Activated T-helper 1 cell treated with anti-CD3 and anti-CD28 coated beads, Interleukin-2, amount 50 U/mL, for 16 hours (primary cell): ENCODE data around the gene ZBED2.
"Not testable (repeated sequence)": the region's sequence is repeated elsewhere in the genome, so short reads cannot be mapped to it uniquely, and the experiment has no call there.

ENCODE experiments used
- DNase-seq, 2 donors: peaks; one replicate each; pipeline ENCODE4 v3.0.0-alpha.2; 2020; ENCODE audit warnings: low read depth in 1 of 2, low spot score in 1 of 2

The ZBED2 gene, protein sequence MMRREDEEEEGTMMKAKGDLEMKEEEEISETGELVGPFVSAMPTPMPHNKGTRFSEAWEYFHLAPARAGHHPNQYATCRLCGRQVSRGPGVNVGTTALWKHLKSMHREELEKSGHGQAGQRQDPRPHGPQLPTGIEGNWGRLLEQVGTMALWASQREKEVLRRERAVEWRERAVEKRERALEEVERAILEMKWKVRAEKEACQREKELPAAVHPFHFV

DNA sequence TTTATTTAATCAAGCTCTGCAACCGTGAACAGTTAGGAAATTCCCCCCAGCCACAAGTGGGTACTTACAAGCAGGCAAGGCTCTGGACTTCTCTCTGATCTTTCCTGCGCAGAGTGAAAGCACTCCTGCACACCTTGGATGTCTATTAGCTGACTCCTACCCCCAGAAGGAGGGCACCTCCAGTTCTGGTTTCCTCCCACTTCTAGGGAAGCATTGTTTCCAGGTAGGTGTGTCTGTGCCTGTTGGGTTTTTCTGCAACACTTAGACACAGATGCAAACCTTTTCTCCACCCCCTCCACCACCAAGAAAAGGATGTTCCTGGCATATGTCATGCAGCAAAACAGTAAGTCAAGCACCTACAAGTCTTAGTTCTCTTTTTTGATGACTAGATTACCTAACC lies at the start of gene ZBED2:
TSS of gene ZBED2 (minus strand) at position 115 of the 400 bp plus-strand sequence. CDS start 1,145 bp downstream, outside the sequence.
- DNase-seq, result no peak

DNA sequence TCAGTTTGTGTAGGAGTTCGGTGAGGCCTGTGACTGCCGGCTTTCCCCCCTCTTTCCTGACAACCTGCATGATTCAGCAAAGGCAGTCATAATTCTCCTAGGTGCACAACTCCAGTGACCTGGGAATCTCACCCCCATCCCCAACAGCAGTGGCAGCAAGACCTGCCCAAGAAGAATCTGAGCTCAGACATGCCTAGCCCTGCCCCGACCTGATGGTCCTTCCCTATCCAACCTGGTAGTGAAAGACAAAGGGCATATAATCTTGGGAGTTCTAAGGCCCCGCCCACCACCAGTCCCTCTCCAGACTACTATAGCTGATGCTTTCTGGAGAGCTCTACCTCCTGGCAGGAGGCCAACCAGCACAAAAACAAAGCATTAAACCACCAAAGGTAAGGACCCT lies 44.2 kb upstream of the ZBED2 start:
- no peak for DNase-seq

DNA sequence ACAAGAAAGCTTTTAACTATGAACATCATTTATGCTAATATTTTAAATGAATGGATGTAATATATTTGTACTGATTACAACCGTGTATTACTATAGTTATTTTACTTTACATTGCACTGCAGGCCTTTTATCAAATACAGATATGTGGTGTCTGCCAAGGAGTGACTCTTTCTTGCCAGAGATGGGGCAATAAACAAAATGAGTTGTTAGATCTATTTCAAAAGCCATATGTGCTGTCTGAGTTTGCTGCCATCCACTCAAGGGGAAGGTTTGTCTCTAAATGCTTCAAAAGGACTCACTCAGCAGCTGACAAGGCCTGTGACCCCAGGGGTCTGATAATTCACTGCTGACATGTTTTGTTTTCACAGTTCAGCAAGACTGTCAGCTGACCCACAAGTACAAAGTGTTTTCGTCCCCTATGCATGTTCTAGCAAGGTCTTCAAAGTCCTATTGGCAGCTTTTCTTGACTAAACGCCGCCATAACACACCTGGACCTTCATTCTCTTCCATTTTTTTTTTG lies 41.3 kb upstream of the ZBED2 start:
- DNase-seq, result no peak

DNA sequence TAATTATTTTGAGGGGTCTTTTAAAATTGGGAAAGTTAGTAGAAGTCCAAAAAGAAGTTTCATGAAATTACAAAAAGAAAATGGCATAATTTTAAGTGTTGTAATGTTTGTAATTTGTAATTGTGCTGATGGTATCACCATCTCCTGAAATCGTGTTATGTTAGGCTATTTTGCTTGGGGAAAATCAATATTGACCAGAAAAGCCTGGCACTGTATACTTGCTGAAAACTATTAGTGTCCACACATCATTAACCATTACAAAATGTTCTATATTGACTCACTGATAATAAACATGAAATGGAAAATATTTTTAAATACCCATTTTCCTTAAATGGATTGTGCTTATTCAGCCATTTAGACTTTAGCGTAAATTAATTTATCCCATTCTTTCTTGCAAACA lies 40.3 kb upstream of the ZBED2 start:
- no peak for DNase-seq

DNA sequence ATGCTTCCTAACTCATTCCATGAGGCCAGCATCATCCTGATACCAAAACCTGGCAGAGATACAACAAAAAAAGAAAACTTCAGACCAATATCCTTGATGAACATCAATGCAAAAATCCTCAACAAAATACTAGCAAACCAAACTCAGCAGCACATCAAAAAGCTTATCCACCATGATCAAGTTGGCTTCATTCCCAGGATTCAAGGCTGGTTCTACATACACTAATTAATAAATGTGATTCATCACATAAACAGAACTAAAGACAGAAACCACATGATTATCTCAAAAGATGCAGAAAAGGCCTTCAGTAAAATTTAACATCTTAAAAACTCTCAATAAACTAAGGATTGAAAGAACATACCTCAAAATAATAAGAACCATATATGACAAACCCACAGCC lies 35.5 kb upstream of the ZBED2 start:
- not testable (repeated sequence) for DNase-seq

DNA sequence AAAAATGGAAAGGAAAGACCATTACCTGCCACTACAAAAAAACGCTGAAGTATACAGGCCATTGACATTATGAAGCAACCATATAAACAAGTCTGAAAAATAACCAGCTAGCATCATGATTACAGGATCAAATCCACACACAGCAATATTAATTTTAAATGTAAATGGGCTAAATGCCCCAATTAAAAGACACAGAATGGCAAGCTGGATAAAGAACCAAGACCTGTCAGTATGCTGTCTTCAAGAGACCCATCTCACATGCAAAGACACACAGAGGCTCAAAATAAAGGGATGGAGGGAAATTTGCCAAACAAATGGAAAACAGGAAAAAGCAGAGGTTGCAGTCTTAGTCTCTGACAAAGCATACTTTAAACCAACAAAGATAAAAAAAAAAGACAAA lies 33.9 kb upstream of the ZBED2 start:
- DNase-seq, result not testable (repeated sequence)

DNA sequence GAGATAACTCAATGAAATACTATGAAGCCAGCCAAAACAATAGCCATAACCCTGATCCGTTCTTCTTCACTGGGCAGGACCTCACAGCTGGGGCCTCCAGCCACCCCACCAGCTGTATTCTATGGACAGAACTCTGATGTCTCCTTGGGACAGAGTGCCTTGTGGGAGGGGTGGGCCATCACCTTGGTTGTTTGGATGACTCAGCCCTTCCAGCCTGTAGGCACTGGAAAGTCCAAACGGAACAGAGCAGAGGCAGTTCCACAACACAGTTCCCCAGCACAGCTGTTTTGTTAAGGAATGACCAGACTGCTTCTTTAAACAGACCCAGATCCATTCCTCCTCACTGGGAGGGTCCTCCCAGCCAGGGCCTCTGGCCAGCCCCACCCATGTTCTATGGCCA lies 31.9 kb upstream of the ZBED2 start:
- DNase-seq, result no peak

DNA sequence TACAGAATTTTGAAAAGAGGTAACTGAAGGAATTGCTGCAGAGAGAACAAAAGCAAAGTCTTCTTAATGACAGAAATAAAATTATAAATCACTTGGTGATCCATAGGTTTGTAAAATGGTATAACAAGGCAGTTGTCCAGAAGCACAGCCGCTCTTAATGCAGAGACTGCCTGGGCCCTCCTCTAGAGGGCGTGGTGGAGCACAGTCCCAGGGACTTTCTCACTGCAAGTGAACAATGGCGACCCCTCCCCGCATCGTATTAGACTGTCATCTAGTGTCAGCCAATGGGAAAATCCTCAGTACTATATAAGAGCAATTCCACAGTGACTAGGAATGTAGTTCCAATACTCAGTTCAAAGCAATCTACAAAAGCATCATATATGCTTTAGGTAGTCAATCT lies 26.4 kb upstream of the ZBED2 start:
- DNase-seq, result no peak

DNA sequence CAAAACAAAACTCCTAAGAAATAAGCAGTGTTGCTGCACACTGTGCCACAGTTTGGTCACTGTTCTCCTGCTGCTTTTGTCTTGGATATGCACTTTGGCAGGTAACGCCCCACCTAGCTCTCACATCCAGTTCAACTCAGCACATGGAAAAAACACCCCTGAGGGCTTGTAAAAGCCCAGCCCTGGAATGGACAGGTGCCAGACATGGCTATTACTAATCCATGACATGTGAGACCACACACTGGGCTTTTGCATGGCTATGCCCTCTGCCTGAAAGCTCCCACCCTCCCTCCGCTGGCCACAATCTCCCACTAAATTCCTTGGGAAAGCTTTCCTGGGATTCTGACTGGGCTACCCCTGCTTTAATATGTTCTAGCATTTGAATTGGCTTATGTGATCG lies 24.7 kb upstream of the ZBED2 start:
- no peak for DNase-seq

DNA sequence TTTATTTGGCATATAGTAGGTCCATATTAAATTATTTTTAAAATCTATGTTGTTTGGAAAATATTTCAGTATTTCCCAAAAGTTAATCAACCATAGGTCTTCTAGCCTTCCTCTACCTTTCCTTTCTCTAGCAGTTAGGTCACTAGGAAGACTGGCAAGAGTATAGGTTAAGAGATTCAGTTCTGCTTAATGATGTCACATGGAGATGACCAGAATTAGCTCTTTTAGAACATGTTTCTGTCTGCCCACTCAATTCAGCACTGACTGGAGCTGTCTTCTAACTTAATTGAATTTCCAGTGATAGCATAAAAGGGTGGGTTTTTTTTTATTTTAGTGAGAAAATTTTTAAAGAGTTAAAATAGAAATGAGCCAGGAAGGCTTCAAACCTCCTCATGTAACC lies 23.8 kb upstream of the ZBED2 start:
- DNase-seq, result no peak

DNA sequence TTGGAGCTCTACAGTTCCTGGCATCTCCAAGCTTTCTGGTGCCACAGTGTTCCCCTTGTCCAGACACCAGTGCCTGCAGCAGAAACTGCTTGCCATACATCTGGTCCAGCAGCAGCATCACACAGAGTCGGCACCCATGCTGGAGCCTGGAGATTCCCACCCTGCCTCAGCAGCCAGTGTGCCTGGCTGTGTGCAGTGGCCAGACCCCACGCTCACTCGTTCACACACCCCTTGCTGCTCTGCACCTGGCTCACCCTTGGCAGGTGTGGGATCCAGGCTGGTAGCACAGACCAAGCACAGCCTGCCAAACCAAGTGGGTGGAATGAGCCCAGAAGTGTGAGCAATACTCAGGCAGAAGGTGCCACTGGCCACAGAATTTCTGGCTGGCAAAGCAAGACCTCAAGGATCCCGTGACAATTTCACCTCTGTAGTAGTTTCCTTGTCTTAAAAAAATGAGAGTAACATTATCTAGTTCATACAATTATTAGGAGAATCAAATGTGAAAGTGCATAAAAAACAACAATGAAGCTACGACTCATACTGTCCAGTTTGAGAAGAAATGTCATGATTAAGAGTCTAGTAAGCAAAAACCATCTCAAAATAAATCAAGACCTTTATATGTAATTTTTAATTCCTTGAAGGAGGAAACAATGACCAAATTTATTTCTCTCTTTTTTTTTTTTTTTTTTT lies 22.9 kb upstream of the ZBED2 start:
- DNase-seq, result no peak

DNA sequence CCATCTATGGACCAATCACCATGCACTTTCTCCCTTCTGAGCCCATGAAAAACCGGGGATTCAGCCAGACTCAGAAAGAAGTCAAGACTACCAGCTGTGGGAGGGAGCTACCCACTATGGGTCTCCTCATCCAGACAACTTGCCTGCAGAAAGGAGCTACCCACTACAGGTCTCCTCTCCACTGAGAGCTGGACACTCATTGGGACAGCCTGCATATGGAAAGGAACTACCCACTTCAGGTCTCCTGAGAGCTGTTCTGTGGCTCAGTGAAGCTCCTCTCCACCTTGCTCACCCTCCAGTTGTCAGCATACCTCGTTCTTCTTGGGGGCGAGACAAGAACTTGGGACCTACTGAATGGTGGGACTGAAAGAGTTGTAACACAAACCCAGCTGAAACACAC lies 22.3 kb upstream of the ZBED2 start:
- DNase-seq, result no peak

DNA sequence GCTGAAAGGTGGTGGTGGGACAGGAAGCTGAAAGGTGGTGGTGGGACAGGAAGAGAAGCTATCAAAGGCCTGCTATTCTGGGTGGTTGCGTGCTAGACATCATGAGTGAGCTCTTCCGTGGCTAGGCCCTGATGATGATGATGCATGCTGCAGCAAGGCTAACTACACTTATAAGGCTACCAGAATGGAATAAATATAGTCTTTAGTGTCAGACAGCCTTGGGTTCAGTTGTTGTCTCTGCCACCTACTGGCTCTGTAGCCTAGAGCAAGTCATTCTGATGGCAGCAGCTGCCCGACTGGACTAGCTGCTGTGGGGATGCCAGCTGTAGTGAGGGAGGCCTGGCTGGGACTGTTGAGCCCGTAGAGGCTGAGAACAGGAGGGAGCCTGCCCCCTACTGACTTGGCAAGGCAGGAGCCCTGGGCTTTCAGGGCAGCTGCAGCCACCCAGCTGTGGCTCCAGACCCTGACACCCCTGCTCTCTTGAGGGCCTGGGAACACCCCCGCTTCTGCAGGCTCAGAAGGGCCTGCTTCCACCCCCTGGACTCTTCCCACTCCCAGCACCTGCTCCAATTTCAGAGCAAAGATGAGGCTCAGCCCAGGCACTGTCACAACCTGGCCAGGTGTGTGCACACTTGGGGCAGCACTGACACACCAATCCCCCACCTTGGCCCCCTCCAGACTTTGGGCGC lies 21.4 kb upstream of the ZBED2 start:
- peak in 1 of 2 donors; percentile 45 for DNase-seq

DNA sequence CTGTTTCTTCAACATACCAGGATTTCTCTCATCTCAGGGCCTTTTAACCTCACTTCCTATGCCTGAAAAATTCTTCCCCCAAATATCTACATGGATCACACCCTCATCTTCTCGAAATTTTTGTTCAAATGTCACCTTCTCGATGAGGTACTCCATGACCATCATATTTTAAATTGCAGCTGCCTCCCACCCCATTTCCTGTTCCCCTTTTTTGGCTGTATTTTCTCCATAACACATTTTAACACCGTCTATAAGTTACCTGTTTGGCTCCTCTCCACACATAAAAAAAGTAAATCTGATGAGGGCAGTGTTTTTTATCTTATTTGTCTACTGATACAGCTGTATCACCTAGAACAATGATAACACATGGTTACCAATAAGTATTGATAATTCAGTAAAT lies 20.7 kb upstream of the ZBED2 start:
- no peak for DNase-seq

DNA sequence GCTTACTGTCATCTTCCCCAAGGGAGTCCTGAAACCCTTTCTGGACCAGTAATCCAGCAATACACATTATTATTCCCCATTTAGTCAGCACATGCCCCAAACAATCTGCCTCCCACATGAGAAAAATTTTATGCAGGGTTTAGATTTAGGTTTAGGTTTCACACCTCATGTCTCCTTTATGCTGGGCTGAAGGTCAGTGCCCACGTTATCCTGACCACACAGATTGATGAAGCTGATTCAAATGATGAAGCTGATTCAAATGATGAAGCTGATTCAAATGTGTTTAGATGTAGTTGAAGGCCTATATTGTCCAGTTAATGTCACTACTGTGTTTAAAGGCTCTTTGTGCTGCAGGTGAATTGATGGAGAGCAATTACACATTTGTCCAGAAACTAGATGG lies 18.1 kb upstream of the ZBED2 start:
- DNase-seq, result no peak

DNA sequence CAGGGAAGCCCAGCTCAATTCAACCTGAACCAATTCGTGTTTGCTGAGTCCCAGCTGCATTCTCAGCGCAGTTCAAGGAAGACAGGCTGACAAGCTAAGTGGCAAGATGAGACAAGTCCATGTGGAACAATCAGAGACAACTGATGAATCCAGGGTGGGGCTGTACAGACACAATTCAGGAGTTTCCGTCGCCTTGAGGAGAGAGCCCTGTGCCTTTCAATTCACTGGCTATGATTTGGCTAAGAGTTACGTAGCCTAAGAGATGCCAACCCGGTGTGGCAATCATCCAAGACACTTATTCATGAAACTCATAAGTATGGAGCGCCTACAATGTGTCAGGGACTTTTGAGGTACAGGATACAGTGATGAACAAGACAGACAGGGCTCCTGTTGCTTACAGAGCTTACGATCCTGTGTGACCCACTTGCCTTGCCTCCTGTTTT lies 15.5 kb upstream of the ZBED2 start:
- no peak for DNase-seq

DNA sequence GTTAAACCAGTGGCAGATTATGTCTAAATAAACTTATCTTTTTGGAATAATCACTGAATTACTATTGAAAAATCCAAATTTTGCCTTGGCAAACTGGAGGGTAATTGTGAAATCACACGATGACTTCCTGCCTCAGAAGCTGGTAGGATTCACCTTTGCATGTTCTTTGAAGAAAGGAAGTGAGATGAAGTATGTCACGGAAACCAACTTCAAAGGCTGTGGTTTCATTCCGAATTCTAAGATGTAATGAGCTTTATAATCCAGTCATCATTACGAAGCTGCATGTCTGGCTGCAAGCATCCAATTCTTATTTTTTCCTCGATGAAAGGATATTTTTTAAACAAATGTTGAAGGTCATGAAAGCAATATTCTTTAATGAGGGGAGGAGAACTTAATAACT lies 15.0 kb upstream of the ZBED2 start:
- DNase-seq, result no peak

DNA sequence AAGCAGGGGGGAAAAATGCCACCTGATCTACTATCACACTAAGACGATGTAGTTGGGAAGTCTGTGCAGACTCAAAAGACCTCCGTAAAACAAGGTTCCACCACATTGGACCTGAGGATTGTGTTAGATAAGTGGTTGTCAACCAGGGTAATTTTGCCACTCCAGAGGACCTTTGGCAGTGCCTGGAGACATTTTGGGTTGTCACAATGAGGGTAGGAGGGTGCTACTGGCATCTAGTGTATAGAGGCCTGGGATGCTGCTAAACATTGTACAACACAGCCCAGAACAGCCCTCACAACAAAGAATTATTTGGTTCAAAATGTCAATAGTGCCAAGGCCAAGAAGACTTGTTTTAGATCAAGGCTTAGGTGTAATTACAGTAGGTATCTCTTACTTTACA lies 14.6 kb upstream of the ZBED2 start:
- DNase-seq, result no peak

DNA sequence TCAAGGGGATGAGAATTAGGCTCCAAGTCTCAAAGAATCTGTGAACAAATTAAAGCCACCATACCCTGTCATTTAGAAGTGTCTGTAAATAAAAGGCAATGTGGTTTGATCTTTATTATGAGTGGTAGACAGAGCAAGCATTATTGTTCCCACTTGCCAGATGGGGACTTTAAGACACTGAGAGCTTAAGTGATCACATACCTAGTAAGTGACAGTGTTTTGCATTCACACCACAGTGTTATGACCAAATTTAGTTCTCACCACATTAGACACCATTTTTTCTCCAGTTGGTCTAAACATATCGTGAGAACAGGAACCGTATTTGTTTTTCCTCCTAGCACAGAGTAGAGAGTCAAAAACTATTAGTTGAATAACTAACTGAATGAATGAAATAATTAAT lies 13.2 kb upstream of the ZBED2 start:
- DNase-seq, result no peak

DNA sequence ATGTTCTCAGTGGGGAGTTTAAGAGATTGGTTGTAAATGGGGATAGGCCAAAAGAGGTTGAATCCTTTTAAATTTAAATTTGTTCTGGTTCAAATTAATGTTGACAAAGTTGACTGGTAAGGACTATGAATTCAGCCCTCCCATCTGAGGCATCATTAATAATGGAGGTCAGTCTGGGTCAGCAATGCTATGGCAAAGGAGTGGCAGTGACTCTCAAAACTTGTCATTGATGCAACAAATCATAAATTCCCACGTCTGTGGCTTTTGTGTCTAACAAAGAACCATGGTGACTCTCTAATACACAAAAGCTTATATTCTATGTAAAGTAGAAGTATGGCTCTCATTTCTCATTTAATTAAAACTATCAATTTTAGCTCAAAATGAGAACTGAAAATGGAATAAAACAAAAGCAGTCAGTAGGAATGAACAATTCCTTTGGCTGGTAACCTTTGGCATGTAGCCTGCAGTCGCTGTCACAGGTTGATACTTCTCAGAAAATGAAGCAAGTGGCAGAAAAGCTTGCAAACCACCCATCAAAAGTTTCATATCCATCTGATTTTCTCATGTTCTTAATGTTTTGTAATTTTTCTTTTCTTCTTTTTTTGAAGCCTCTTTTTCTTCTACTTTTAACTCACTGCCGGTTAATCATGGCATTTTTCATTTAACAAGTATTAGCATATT lies 12.2 kb upstream of the ZBED2 start:
- DNase-seq, result no peak

DNA sequence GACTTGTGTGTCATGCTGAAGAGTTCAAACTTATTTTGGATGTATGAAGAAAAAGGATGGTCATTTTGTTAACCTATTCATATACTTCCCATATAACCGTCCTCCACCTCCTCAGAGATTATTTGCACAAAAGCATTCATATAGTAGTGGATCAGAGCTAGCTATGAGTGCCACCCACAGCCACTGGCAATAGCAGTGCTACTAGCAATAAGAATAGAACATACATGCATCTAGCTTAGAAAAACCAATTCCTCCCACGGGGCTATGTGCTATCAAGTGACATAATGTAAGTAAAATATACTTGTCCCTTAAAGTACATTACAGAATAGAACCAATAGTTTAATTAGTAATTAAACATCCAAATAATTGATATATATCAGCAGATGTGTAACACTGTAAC lies 10.3 kb upstream of the ZBED2 start:
- no peak for DNase-seq

DNA sequence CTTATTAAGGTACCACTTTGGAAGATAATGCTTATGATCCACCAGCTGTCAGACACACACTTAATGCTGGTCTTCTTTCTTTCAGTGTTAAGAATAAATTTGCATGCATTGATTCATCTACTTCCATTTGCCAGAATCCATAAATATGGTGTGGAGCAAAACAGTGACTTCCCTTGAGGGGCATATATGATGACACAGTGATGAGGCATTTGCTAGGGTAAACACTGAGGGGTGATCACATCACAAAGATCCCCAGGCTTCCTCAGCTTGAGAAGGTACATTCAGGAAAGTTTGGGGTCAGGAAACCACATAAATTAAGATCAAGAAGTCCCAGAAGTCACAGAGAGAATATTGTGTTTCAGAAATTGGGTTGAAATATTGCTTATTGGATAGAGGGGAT lies 9.9 kb upstream of the ZBED2 start:
- DNase-seq, result no peak
